ENCODE results near the gene FBN2.

FBN2 gene

GRCh38 chr5:128399111-128399510 lies 138.9 kb downstream of the FBN2 start:
- no peak overlapping the region for H3K4me3 ChIP-seq (IDR thresholded peaks at IDR 0.05; ENCODE audit: insufficient read depth, low read depth, low read length)
- H3K79me2 ChIP-seq (ENCODE audit: insufficient read depth, low read depth), result no peaks in the 10 kb centered on the region
- H3K27me3 ChIP-seq (ENCODE audit: insufficient read depth, low read depth), result no peaks in the 10 kb centered on the region
- TF ChIP-seq CTCF (conservative IDR thresholded peaks at IDR 0.05; ENCODE audit: low read depth, low read length), result no peak
- no peak overlapping the region for H3K27ac ChIP-seq
- no peaks in the 10 kb centered on the region for H3K4me1 ChIP-seq (ENCODE audit: low read depth, poor library complexity, severe bottlenecking)
- no peaks in the 10 kb centered on the region for H4K20me1 ChIP-seq (ENCODE audit: insufficient read depth)
- no peak overlapping the region for H2AFZ ChIP-seq (ENCODE audit: low read depth)
- H3K4me2 ChIP-seq, result no peak overlapping the region
- H3K36me3 ChIP-seq (ENCODE audit: insufficient read depth), result no peaks in the 10 kb centered on the region
- H3K9ac ChIP-seq, result no peak overlapping the region

GRCh38 chr5:128397876-128398275 lies 140.2 kb downstream of the FBN2 start:
- Histone ChIP-seq H3K27me3 (ENCODE audit: insufficient read depth, low read depth) (no peaks in the 10 kb centered on the region), H3K79me2 (ENCODE audit: insufficient read depth, low read depth) (no peaks in the 10 kb centered on the region), H3K9ac (no peak overlapping the region), H3K4me2 (no peak overlapping the region), H2AFZ (ENCODE audit: low read depth) (no peak overlapping the region), H3K4me1 (ENCODE audit: low read depth, poor library complexity, severe bottlenecking) (no peaks in the 10 kb centered on the region), H3K4me3 (IDR thresholded peaks at IDR 0.05; ENCODE audit: insufficient read depth, low read depth, low read length) (no peak overlapping the region), H3K36me3 (ENCODE audit: insufficient read depth) (no peaks in the 10 kb centered on the region), H3K27ac (no peak overlapping the region), H4K20me1 (ENCODE audit: insufficient read depth) (no peaks in the 10 kb centered on the region)
- no peak for TF ChIP-seq CTCF (conservative IDR thresholded peaks at IDR 0.05; ENCODE audit: low read depth, low read length)

GRCh38 chr5:128395073-128395472 lies 143.0 kb downstream of the FBN2 start:
- no peak overlapping the region for H2AFZ ChIP-seq (ENCODE audit: low read depth)

GRCh38 chr5:128384068-128384467 lies 154.0 kb downstream of the FBN2 start:
- no peak overlapping the region for H3K4me3 ChIP-seq (IDR thresholded peaks at IDR 0.05; ENCODE audit: insufficient read depth, low read depth, low read length)
- H3K27me3 ChIP-seq (ENCODE audit: insufficient read depth, low read depth), result no peaks in the 10 kb centered on the region
- H3K36me3 ChIP-seq (ENCODE audit: insufficient read depth), result no peaks in the 10 kb centered on the region
- H3K4me2 ChIP-seq, result no peak overlapping the region
- H3K9ac ChIP-seq, result no peak overlapping the region
- no peak for TF ChIP-seq CTCF (conservative IDR thresholded peaks at IDR 0.05; ENCODE audit: low read depth, low read length)
- H4K20me1 ChIP-seq (ENCODE audit: insufficient read depth), result no peaks in the 10 kb centered on the region
- no peaks in the 10 kb centered on the region for H3K4me1 ChIP-seq (ENCODE audit: low read depth, poor library complexity, severe bottlenecking)
- H3K27ac ChIP-seq, result no peak overlapping the region
- no peak overlapping the region for H2AFZ ChIP-seq (ENCODE audit: low read depth)
- H3K79me2 ChIP-seq (ENCODE audit: insufficient read depth, low read depth), result no peaks in the 10 kb centered on the region

More at GRCh38 chr5:128395073-128395472, 143.0 kb downstream of the FBN2 start:
- H4K20me1 ChIP-seq (ENCODE audit: insufficient read depth), result no peaks in the 10 kb centered on the region
- no peaks in the 10 kb centered on the region for H3K27me3 ChIP-seq (ENCODE audit: insufficient read depth, low read depth)
- no peaks in the 10 kb centered on the region for H3K4me1 ChIP-seq (ENCODE audit: low read depth, poor library complexity, severe bottlenecking)
- H3K79me2 ChIP-seq (ENCODE audit: insufficient read depth, low read depth), result no peaks in the 10 kb centered on the region
- H3K4me3 ChIP-seq (IDR thresholded peaks at IDR 0.05; ENCODE audit: insufficient read depth, low read depth, low read length), result no peak overlapping the region
- H3K9ac ChIP-seq, result no peak overlapping the region
- H3K4me2 ChIP-seq, result no peak overlapping the region
- H3K27ac ChIP-seq, result no peak overlapping the region
- H3K36me3 ChIP-seq (ENCODE audit: insufficient read depth), result no peaks in the 10 kb centered on the region
- no peak for TF ChIP-seq CTCF (conservative IDR thresholded peaks at IDR 0.05; ENCODE audit: low read depth, low read length)
